ENCODE measurements around the gene LAMA2. TPM values are rescaled to one million over a fixed set of nuclear protein-coding genes. Genes with fewer than 3 reads are reported as not detected.
"Not testable (repeated sequence)": the region's sequence is repeated elsewhere in the genome, so short reads cannot be mapped to it uniquely, and the experiment has no call there.

Gene LAMA2
- polyA plus RNA-seq, 1 of the 3 experiments (the other 2 are of a cell fraction), result 0.92 TPM

DNA sequence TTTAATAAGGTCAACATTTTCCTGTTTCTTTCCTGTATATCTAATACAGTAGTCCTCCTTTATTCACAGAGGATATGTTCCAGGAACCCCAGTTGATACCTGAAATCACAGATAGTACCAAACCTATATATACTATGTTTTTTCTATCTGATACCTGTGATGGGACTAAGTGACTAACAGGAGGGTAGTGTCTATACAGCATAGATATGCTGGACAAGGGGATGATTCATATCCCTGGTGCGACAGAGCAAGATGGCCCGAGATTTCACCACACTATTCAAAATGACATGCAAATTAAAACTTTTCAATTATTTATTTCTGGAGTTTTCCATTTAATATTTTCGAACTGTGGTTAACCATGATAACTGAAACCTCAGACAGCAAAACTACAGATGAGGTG is 281.1 kb downstream of the LAMA2 start:
- ChIA-PET POLR2A (no interaction called here), CTCF (no interaction called here)
- Histone ChIP-seq H3F3A (replicated peaks; ENCODE audit: insufficient read depth) (no peaks in the 10 kb centered on the region), H3K9me3 (no peaks in the 10 kb centered on the region), H2AFZ (ENCODE audit: low read depth) (no peak overlapping the region), H3K79me2 (ENCODE audit: insufficient read depth) (no peaks in the 10 kb centered on the region), H3K4me3 (ENCODE audit: low read depth in 2 of 2, low read length in 1 of 2) (no peak overlapping the region), H3K27me3 (ENCODE audit: insufficient read depth) (no peaks in the 10 kb centered on the region), H3K4me2 (no peak overlapping the region), H4K20me1 (ENCODE audit: insufficient read depth) (no peaks in the 10 kb centered on the region), H3K9ac (no peak overlapping the region), H3K36me3 (replicated peaks in 1 of 2; ENCODE audit: control insufficient read depth in 1 of 2, insufficient read depth in 2 of 2, low read length in 1 of 2) (no peaks in the 10 kb centered on the region), H3K9me2 (no peaks in the 10 kb centered on the region), H3K4me1 (ENCODE audit: control insufficient read depth in 1 of 2, insufficient read depth in 2 of 2, low read depth in 1 of 2, low read length in 1 of 2) (no peaks in the 10 kb centered on the region), H3K27ac (ENCODE audit: low read depth in 2 of 2, low read length in 1 of 2) (no peak overlapping the region)
- no peak for DNase-seq
- TF ChIP-seq RCOR1 (IDR thresholded peaks at IDR 0.05; ENCODE audit: low read length), result no peak
- TF ChIP-seq TEAD4 (IDR thresholded peaks at IDR 0.05; ENCODE audit: borderline replicate concordance, insufficient read depth), result no peak
- TF ChIP-seq USF2 (IDR thresholded peaks at IDR 0.05; ENCODE audit: borderline replicate concordance, low read depth, low read length), result no peak
- TF ChIP-seq YY1 (IDR thresholded peaks at IDR 0.05; ENCODE audit: low read depth), result no peak
- TF ChIP-seq USF1 (IDR thresholded peaks at IDR 0.05; ENCODE audit: borderline replicate concordance, low read depth), result no peak
- TF ChIP-seq GABPA (IDR thresholded peaks at IDR 0.05; ENCODE audit: low read depth), result no peak
- TF ChIP-seq GATA2 (CRISPR knock-in tag; IDR thresholded peaks at IDR 0.05), result no peak
- TF ChIP-seq MAX (IDR thresholded peaks at IDR 0.05; ENCODE audit: low read depth), result no peak
- no peak for TF ChIP-seq MXI1 (IDR thresholded peaks at IDR 0.05; ENCODE audit: low read depth, low read length)
- no peak for TF ChIP-seq MEF2A (IDR thresholded peaks at IDR 0.05; ENCODE audit: borderline replicate concordance, low read depth)
- no peak for TF ChIP-seq SMC3 (IDR thresholded peaks at IDR 0.05; ENCODE audit: low read depth, low read length)
- no peak for TF ChIP-seq FOSL2 (IDR thresholded peaks at IDR 0.05; ENCODE audit: borderline replicate concordance, low read depth)
- WGBS (ENCODE audit: low lambda C conversion rate), result 48% methylated on average over 3 of the region's 3 CpGs

DNA sequence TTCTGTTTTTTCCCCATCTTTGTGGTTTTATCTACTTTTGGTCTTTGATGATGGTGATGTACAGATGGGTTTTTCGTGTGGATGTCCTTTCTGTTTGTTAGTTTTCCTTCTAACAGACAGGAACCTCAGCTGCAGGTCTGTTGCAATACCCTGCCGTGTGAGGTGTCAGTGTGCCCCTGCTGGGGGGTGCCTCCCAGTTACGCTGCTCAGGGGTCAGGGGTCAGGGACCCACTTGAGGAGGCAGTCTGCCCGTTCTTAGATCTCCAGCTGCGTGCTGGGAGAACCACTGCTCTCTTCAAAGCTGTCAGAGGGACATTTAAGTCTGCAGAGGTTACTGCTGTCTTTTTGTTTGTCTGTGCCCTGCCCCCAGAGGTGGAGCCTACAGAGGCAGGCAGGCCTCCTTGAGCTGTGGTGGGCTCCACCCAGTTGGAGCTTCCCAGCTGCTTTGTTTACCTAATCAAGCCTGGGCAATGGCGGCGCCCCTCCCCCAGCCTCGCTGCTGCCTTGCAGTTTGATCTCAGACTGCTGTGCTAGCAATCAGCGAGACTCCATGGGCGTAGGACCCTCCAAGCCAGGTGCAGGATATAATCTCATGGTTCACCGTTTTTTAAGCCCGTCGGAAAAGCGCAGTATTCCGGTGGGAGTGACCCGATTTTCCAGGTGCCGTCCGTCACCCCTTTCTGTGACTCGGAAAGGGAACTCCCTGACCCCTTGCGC is 289.5 kb downstream of the LAMA2 start:
- H3K9ac ChIP-seq; H4K20me1 ChIP-seq (ENCODE audit: insufficient read depth); H3K36me3 ChIP-seq (replicated peaks in 1 of 2; ENCODE audit: control insufficient read depth in 1 of 2, insufficient read depth in 2 of 2, low read length in 1 of 2); H2AFZ ChIP-seq (ENCODE audit: low read depth); H3K4me1 ChIP-seq (ENCODE audit: control insufficient read depth in 1 of 2, insufficient read depth in 2 of 2, low read depth in 1 of 2, low read length in 1 of 2); H3K4me3 ChIP-seq (ENCODE audit: low read depth in 2 of 2, low read length in 1 of 2); H3K79me2 ChIP-seq (ENCODE audit: insufficient read depth); DNase-seq; H3K9me2 ChIP-seq; H3F3A ChIP-seq (replicated peaks; ENCODE audit: insufficient read depth); H3K9me3 ChIP-seq; CTCF ChIA-PET; H3K27me3 ChIP-seq (ENCODE audit: insufficient read depth); POLR2A ChIA-PET; H3K4me2 ChIP-seq; H3K27ac ChIP-seq (ENCODE audit: low read depth in 2 of 2, low read length in 1 of 2): not testable (repeated sequence)
- WGBS (ENCODE audit: low lambda C conversion rate), result 55% methylated on average over 15 of the region's 20 CpGs

Data from SK-N-SH (cell line).